ENCODE measurements around the gene KCNIP2. TPM values are rescaled to one million over a fixed set of nuclear protein-coding genes. Genes with fewer than 3 reads are reported as not detected.

The KCNIP2 gene
- total and polyA plus RNA-seq, 2 donors (not counting 1 experiment from before 2014, with no cell fraction given), result 0.37 to 1.8 TPM

DNA sequence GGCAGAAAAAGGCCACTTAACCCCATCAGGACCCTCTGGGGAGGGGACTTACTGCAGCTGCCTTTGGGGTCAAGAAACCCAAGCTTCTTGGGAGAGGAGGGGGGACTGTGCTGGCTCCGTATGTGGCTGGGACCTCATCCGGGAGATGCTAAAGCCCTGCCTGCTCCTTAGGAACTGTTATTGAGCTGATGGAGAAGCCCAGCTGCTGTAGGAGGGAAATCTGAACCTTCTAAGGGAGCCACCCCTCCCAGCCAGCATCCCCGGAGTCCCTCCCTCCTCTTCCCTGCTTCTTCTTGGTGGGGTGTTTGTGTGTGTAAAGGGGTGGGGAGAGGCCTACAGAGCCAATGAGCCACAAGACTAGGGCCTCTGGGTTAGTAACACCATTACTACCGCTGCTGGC, 8.2 kb downstream of the KCNIP2 start:
- Histone ChIP-seq H4K20me1 (ENCODE audit: control insufficient read depth, extremely low read depth, insufficient read depth, low read length) (no peaks in the 10 kb centered on the region), H2AFZ (ENCODE audit: low read length) (no peak overlapping the region), H3K4me3 (replicated peaks in 1 of 4; ENCODE audit: control extremely low read depth in 1 of 4, insufficient read depth in 1 of 4, low read depth in 3 of 4, low read length in 4 of 4) (no peak overlapping the region), H3K9me3 (ENCODE audit: control insufficient read depth, insufficient read depth, low read depth, low read length) (no peaks in the 10 kb centered on the region), H3K36me3 (ENCODE audit: control insufficient read depth, insufficient read depth, low read length) (no peaks in the 10 kb centered on the region), H3K9ac (ENCODE audit: insufficient read depth, low read length) (no peak overlapping the region), H3K4me2 (ENCODE audit: extremely low read depth, insufficient read depth, low read length) (no peak overlapping the region), H3K27ac (ENCODE audit: insufficient read depth, low read length) (no peak overlapping the region), H3K4me1 (ENCODE audit: control insufficient read depth, extremely low read depth, insufficient read depth, low read length) (peaks cover 8% of the 10 kb centered on the region), H3K27me3 (ENCODE audit: control insufficient read depth, insufficient read depth, low read length) (no peaks in the 10 kb centered on the region), H3K79me2 (ENCODE audit: control insufficient read depth, insufficient read depth, low read length) (no peaks in the 10 kb centered on the region)
- DNase-seq (ENCODE audit: low read depth in 2 of 2), result no peak
- no peak for TF ChIP-seq EZH2 (IDR thresholded peaks at IDR 0.05; ENCODE audit: low read length, missing control alignments)
- TF ChIP-seq, protein P1, sequence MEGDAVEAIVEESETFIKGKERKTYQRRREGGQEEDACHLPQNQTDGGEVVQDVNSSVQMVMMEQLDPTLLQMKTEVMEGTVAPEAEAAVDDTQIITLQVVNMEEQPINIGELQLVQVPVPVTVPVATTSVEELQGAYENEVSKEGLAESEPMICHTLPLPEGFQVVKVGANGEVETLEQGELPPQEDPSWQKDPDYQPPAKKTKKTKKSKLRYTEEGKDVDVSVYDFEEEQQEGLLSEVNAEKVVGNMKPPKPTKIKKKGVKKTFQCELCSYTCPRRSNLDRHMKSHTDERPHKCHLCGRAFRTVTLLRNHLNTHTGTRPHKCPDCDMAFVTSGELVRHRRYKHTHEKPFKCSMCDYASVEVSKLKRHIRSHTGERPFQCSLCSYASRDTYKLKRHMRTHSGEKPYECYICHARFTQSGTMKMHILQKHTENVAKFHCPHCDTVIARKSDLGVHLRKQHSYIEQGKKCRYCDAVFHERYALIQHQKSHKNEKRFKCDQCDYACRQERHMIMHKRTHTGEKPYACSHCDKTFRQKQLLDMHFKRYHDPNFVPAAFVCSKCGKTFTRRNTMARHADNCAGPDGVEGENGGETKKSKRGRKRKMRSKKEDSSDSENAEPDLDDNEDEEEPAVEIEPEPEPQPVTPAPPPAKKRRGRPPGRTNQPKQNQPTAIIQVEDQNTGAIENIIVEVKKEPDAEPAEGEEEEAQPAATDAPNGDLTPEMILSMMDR (conservative IDR thresholded peaks at IDR 0.05 in 1 of 2, IDR thresholded peaks at IDR 0.05 in 1 of 2; ENCODE audit: low read depth in 1 of 2, low read length in 2 of 2), result no peak

DNA sequence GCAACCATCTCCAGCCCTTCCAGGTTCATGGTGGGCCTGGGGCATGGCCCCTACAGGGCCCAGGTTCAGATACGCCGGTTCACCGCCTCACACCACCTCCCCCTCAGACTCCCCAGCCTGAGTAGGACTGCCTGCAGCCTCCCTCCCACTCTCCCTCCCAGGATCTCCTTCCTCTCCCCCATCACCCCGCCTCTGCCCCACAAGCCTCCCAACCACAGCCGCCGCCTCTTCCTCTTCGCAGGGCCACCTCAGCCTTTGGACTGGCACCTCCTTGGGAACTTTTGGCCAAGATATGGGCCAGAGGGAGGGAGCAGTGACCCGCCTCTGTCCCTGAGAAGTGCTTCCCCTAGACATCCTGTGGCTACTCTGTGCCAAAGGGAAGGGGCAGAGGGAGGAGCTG, 9.3 kb downstream of the KCNIP2 start:
- H3K79me2 ChIP-seq (ENCODE audit: control insufficient read depth, insufficient read depth, low read length), result no peaks in the 10 kb centered on the region
- no peak overlapping the region for H3K9ac ChIP-seq (ENCODE audit: insufficient read depth, low read length)
- no peak overlapping the region for H3K4me3 ChIP-seq (replicated peaks in 1 of 4; ENCODE audit: control extremely low read depth in 1 of 4, insufficient read depth in 1 of 4, low read depth in 3 of 4, low read length in 4 of 4)
- no peaks in the 10 kb centered on the region for H4K20me1 ChIP-seq (ENCODE audit: control insufficient read depth, extremely low read depth, insufficient read depth, low read length)
- no peak for TF ChIP-seq EZH2 (IDR thresholded peaks at IDR 0.05; ENCODE audit: low read length, missing control alignments)
- TF ChIP-seq, protein P1 (conservative IDR thresholded peaks at IDR 0.05 in 1 of 2, IDR thresholded peaks at IDR 0.05 in 1 of 2; ENCODE audit: low read depth in 1 of 2, low read length in 2 of 2), result no peak
- no peak overlapping the region for H3K4me2 ChIP-seq (ENCODE audit: extremely low read depth, insufficient read depth, low read length)
- peaks cover 8% of the 10 kb centered on the region for H3K4me1 ChIP-seq (ENCODE audit: control insufficient read depth, extremely low read depth, insufficient read depth, low read length)
- no peaks in the 10 kb centered on the region for H3K27me3 ChIP-seq (ENCODE audit: control insufficient read depth, insufficient read depth, low read length)
- no peak overlapping the region for H3K27ac ChIP-seq (ENCODE audit: insufficient read depth, low read length)
- no peaks in the 10 kb centered on the region for H3K36me3 ChIP-seq (ENCODE audit: control insufficient read depth, insufficient read depth, low read length)
- no peaks in the 10 kb centered on the region for H3K9me3 ChIP-seq (ENCODE audit: control insufficient read depth, insufficient read depth, low read depth, low read length)
- DNase-seq (ENCODE audit: low read depth in 2 of 2), result no peak
- H2AFZ ChIP-seq (ENCODE audit: low read length), result no peak overlapping the region

DNA sequence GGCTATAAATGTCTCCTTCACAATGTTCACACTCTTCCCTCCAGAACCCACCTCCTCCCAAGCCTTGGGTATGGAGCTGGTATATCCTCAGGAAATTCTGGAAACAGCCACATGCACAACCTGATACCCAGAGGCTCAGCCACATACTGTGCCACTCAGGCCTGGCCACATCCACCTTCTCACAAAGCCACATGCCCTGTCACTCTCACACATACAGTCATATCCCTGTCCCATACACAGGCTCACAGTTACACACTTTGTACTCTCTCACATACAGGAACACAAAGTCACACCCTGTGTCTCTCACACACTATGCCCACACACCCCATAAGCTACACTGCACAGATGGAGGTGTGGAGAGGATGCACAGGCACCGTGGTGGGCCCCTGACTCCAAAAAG, 10.1 kb downstream of the KCNIP2 start:
- Histone ChIP-seq H3K4me3 (replicated peaks in 1 of 4; ENCODE audit: control extremely low read depth in 1 of 4, insufficient read depth in 1 of 4, low read depth in 3 of 4, low read length in 4 of 4) (no peak overlapping the region), H3K36me3 (ENCODE audit: control insufficient read depth, insufficient read depth, low read length) (no peaks in the 10 kb centered on the region), H3K79me2 (ENCODE audit: control insufficient read depth, insufficient read depth, low read length) (no peaks in the 10 kb centered on the region), H3K9ac (ENCODE audit: insufficient read depth, low read length) (no peak overlapping the region), H3K4me2 (ENCODE audit: extremely low read depth, insufficient read depth, low read length) (no peak overlapping the region), H4K20me1 (ENCODE audit: control insufficient read depth, extremely low read depth, insufficient read depth, low read length) (no peaks in the 10 kb centered on the region), H3K4me1 (ENCODE audit: control insufficient read depth, extremely low read depth, insufficient read depth, low read length) (peaks cover 8% of the 10 kb centered on the region), H3K27ac (ENCODE audit: insufficient read depth, low read length) (no peak overlapping the region), H2AFZ (ENCODE audit: low read length) (no peak overlapping the region), H3K27me3 (ENCODE audit: control insufficient read depth, insufficient read depth, low read length) (no peaks in the 10 kb centered on the region), H3K9me3 (ENCODE audit: control insufficient read depth, insufficient read depth, low read depth, low read length) (no peaks in the 10 kb centered on the region)
- DNase-seq (ENCODE audit: low read depth in 2 of 2), result no peak
- TF ChIP-seq, protein P1 (conservative IDR thresholded peaks at IDR 0.05 in 1 of 2, IDR thresholded peaks at IDR 0.05 in 1 of 2; ENCODE audit: low read depth in 1 of 2, low read length in 2 of 2), result no peak
- TF ChIP-seq EZH2 (IDR thresholded peaks at IDR 0.05; ENCODE audit: low read length, missing control alignments), result no peak

Data from fibroblast of lung (primary cell).